HG03457 (cell line): ENCODE data around the gene ZCCHC8.
"Not testable (repeated sequence)": the region's sequence is repeated elsewhere in the genome, so short reads cannot be mapped to it uniquely, and the experiment has no call there.

Experiments used
- ATAC-seq: cut with Tn5 transposase; IDR thresholded peaks from one replicate; pipeline ENCODE4 v1.9.1; 2021; ENCODE audit warnings: moderate number of reproducible peaks; ENCODE audit not compliant: unreplicated experiment

Gene ZCCHC8

GRCh38 chr12:122513028-122513427 lies 12.3 kb upstream of the ZCCHC8 start:
- not testable (repeated sequence) for ATAC-seq

- no peak for ATAC-seq
Observed at GRCh38 chr12:122508163-122508562, 7.4 kb upstream of the ZCCHC8 start.

GRCh38 chr12:122506393-122506938 lies 5.7 kb upstream of the ZCCHC8 start:
- ATAC-seq = no peak

- ATAC-seq = no peak
Observed at GRCh38 chr12:122505419-122506051, 4.8 kb upstream of the ZCCHC8 start.

GRCh38 chr12:122503783-122504590 lies 3.3 kb upstream of the ZCCHC8 start:
- ATAC-seq = no peak

- no peak for ATAC-seq
Observed at GRCh38 chr12:122503147-122503751, 2.5 kb upstream of the ZCCHC8 start.

- ATAC-seq = no peak
Observed at GRCh38 chr12:122501489-122501989, 807 bp upstream of the ZCCHC8 start.

GRCh38 chr12:122499991-122500684 lies 594 bp downstream of the ZCCHC8 start:
- peak; percentile 16 for ATAC-seq

GRCh38 chr12:122495258-122495657 lies 5.5 kb downstream of the ZCCHC8 start:
- no peak for ATAC-seq

- not testable (repeated sequence) for ATAC-seq
Observed at GRCh38 chr12:122493222-122493621, 7.5 kb downstream of the ZCCHC8 start.

GRCh38 chr12:122491991-122492390 lies 8.7 kb downstream of the ZCCHC8 start:
- ATAC-seq = no peak

- ATAC-seq = no peak
Observed at GRCh38 chr12:122489038-122489437, 11.7 kb downstream of the ZCCHC8 start.

- ATAC-seq = not testable (repeated sequence)
Observed at GRCh38 chr12:122487807-122488206, 12.9 kb downstream of the ZCCHC8 start.

- no peak for ATAC-seq
Observed at GRCh38 chr12:122486805-122487426, 13.8 kb downstream of the ZCCHC8 start.

- ATAC-seq = not testable (repeated sequence)
Observed at GRCh38 chr12:122486360-122486759, 14.4 kb downstream of the ZCCHC8 start.

- not testable (repeated sequence) for ATAC-seq
Observed at GRCh38 chr12:122484385-122484784, 16.3 kb downstream of the ZCCHC8 start.

GRCh38 chr12:122483969-122484368 lies 16.8 kb downstream of the ZCCHC8 start:
- no peak for ATAC-seq

- ATAC-seq = no peak
Observed at GRCh38 chr12:122481861-122482260, 18.9 kb downstream of the ZCCHC8 start.

GRCh38 chr12:122480753-122481152 lies 20.0 kb downstream of the ZCCHC8 start:
- no peak for ATAC-seq

GRCh38 chr12:122474324-122474716 lies 26.4 kb downstream of the ZCCHC8 start:
- ATAC-seq = no peak
